HepG2 (cell line): ENCODE data around the gene COG5. TPM values are rescaled to one million over a fixed set of nuclear protein-coding genes. Genes with fewer than 3 reads are reported as not detected.

Source experiments
- ATAC-seq: fragments of 200-7000 bp; cut with Tn5 transposase; 3 replicates; pipeline ENCODE4 v1.9.1; 2020; ENCODE audit warnings: mild to moderate bottlenecking, moderate library complexity
- BruUV-seq: library from RNA; stranded (reverse); fragments of 400-500 nt; replicated peaks from 2 replicates; lab custom pipeline; 2021; lab: Mats Ljungman, UMichigan
- CTCF ChIA-PET: fragments of 300-600 bp; formaldehyde crosslinking; extraction: SDS; loops from one replicate; lab custom pipeline; 2021; ENCODE audit warnings: low total read pairs, inconsistent platforms, low intra/inter-chr PET ratio; lab: Yijun Ruan, JAX
- POLR2A ChIA-PET: fragments of 350-600 bp; sonication (Branson Sonifier 250); formaldehyde crosslinking; loops from one replicate; lab custom pipeline; 2020; ENCODE audit warnings: antibody characterized with exemption, inconsistent platforms; lab: Yijun Ruan, JAX
- DNase-seq: peaks from one replicate; pipeline ENCODE4 v3.0.0-alpha.2; 2015; ENCODE audit warnings: low spot score
- FAIRE-seq: peaks from 3 replicates; lab custom pipeline; 2011; peaks lifted over from hg19 to GRCh38; lab: Jason Lieb, UNC
- H2AFZ ChIP-seq: one replicate; pipeline ENCODE4 v1.6.1; 2011; ENCODE audit warnings: low read length, inconsistent platforms
- H3K27ac ChIP-seq: fragments of 300-600 bp; 3 replicates; pipeline ENCODE4 v1.8.0; 2011; ENCODE audit warnings: mixed run types, mild to moderate bottlenecking, mixed read lengths, low read length, inconsistent platforms; ENCODE audit not compliant: insufficient read depth; ENCODE audit errors: extremely low read length
- H3K27me3 ChIP-seq, 2 experiments: fragments of 200-600 bp in 1 of 2; 2 replicates in 1 of 2; 3 replicates in 1 of 2; pipeline versions ENCODE4 v1.6.0 to v1.8.0; 2011; ENCODE audit warnings: low read length in 2 of 2, mild to moderate bottlenecking in 2 of 2, moderate library complexity in 2 of 2, inconsistent platforms in 1 of 2; ENCODE audit not compliant: insufficient read depth in 2 of 2, control insufficient read depth in 1 of 2
- H3K36me3 ChIP-seq, 2 experiments: fragments of 200-600 bp in 1 of 2; replicated peaks in 1 of 2; 2 replicates in 1 of 2; 3 replicates in 1 of 2; pipeline versions ENCODE4 v1.5.1 to v1.8.0; 2011; ENCODE audit warnings: low read length in 2 of 2, inconsistent platforms in 1 of 2; ENCODE audit not compliant: insufficient read depth in 2 of 2, control insufficient read depth in 1 of 2
- H3K4me1 ChIP-seq: 2 replicates; pipeline ENCODE4 v1.5.1; 2012; ENCODE audit warnings: low read length, inconsistent platforms; ENCODE audit not compliant: insufficient read depth
- H3K4me2 ChIP-seq: 2 replicates; pipeline ENCODE4 v1.6.0; 2011; ENCODE audit warnings: low read depth, low read length, inconsistent platforms
- H3K4me3 ChIP-seq, 3 experiments: fragments of 200-600 bp in 1 of 3; sonication (generic), shearing (Covaris generic) in 1 of 3; replicated peaks in 1 of 3; 2 replicates each; pipeline ENCODE4 v1.5.1; 2011 to 2016; ENCODE audit warnings: low read length in 3 of 3, inconsistent platforms in 2 of 3, low read depth in 2 of 3, mild to moderate bottlenecking in 2 of 3, control low read depth in 1 of 3, mixed read lengths in 1 of 3; ENCODE audit not compliant: insufficient read depth in 1 of 3
- H3K79me2 ChIP-seq: one replicate; pipeline ENCODE4 v1.6.1; 2011; ENCODE audit warnings: low read length, inconsistent platforms; ENCODE audit not compliant: insufficient read depth
- H3K9ac ChIP-seq: 2 replicates; pipeline ENCODE4 v1.6.0; 2011; ENCODE audit warnings: mild to moderate bottlenecking, low read depth, low read length, inconsistent platforms; ENCODE audit not compliant: insufficient read depth
- H3K9me3 ChIP-seq: 2 replicates; pipeline ENCODE4 v1.5.1; 2012; ENCODE audit warnings: mild to moderate bottlenecking, low read length
- H4K20me1 ChIP-seq: 2 replicates; pipeline ENCODE4 v1.6.0; 2011; ENCODE audit warnings: inconsistent platforms, mild to moderate bottlenecking, low read length, moderate library complexity; ENCODE audit not compliant: insufficient read depth
- CENPX ChIP-seq: sonication (generic); formaldehyde crosslinking; IDR thresholded peaks from 2 replicates; pipeline ENCODE4 v1.9.0; 2021; ENCODE audit warnings: mild to moderate bottlenecking, missing genetic modification reagents, moderate library complexity
- MTA1 ChIP-seq: sonication (generic); formaldehyde crosslinking; IDR thresholded peaks from 2 replicates; pipeline ENCODE4 v1.4.0; 2020; ENCODE audit warnings: missing genetic modification reagents, mild to moderate bottlenecking, borderline replicate concordance
- NFRKB ChIP-seq: fragments of 450-650 bp; IDR thresholded peaks from 2 replicates; pipeline ENCODE4 v1.6.1; 2017
- POLR2AphosphoS5 ChIP-seq: IDR thresholded peaks from 2 replicates; pipeline ENCODE4 v1.6.1; 2012; ENCODE audit warnings: low read depth, low read length
- ZMYM4 ChIP-seq: sonication (generic); formaldehyde crosslinking; IDR thresholded peaks from 2 replicates; pipeline ENCODE4 v1.8.1; 2023; ENCODE audit warnings: mild to moderate bottlenecking, missing genetic modification reagents
- ZNF10 ChIP-seq: sonication (generic); formaldehyde crosslinking; IDR thresholded peaks from 2 replicates; pipeline ENCODE4 v1.4.0; 2020; ENCODE audit warnings: mild to moderate bottlenecking, low read depth, missing genetic modification reagents, borderline replicate concordance
- ZNF121 ChIP-seq: sonication (generic); formaldehyde crosslinking; IDR thresholded peaks from 2 replicates; pipeline ENCODE4 v1.5.0; 2020; ENCODE audit warnings: mild to moderate bottlenecking, missing genetic modification reagents
- ZNF670 ChIP-seq: sonication (generic); formaldehyde crosslinking; IDR thresholded peaks from 2 replicates; pipeline ENCODE4 v1.8.0; 2022; ENCODE audit warnings: mild to moderate bottlenecking, missing genetic modification reagents, borderline replicate concordance
- WGBS: methylation state at CpG from one replicate; pipeline ENCODE4 v1.1.6; 2017; ENCODE audit warnings: low lambda C conversion rate; 5-methylcytosine and 5-hydroxymethylcytosine counted together
- in situ Hi-C: cut with HindIII; loops from 2 replicates; pipeline ENCODE4 v1.10.0; 2017; ENCODE audit warnings: low pct_unique_long_range_greater_than_20kb; ENCODE audit not compliant: extremely low pct_ligation_motif_present
- intact Hi-C: fragments of 100-400 bp; cut with micrococcal nuclease; formaldehyde crosslinking; loops from one replicate; pipeline ENCODE4 v1.10.0; 2022; ENCODE audit not compliant: unreplicated experiment
- polyA plus RNA-seq, 8 experiments: library from polyadenylated mRNA; depleted of rRNA in 3 of 8; stranded (reverse) in 7 of 8; unstranded in 1 of 8; fragments of >200 nt; fragmentation: Illumina TruSeq in 4 of 8; extraction: Trizol in 4 of 8; gene quantifications; 2 replicates each; pipeline versions ENCODE4 v1.2.1 to v1.2.3, GENCODE V29; 2011 to 2016; ENCODE audit warnings: low read depth in 4 of 8, missing spikeins in 1 of 8, mixed read lengths in 1 of 8; ENCODE audit not compliant: insufficient read depth in 1 of 8
- total RNA-seq, 5 experiments: library from RNA; depleted of rRNA; stranded (reverse); fragments of >200 nt; fragmentation: Illumina TruSeq; extraction: Trizol; gene quantifications; 2 replicates each; pipeline ENCODE4 v1.2.3, GENCODE V29; 2016; ENCODE audit warnings: low read depth in 1 of 5
- TF ChIP-seq, protein P1 (sequence below): sonication (generic); formaldehyde crosslinking; IDR thresholded peaks from 2 replicates; pipeline ENCODE4 v1.8.1; 2023; ENCODE audit warnings: mild to moderate bottlenecking, missing genetic modification reagents
- TF ChIP-seq, protein P2 (sequence below): sonication (generic); formaldehyde crosslinking; IDR thresholded peaks from 2 replicates; pipeline ENCODE4 v1.9.0; 2021; ENCODE audit warnings: missing genetic modification reagents, borderline replicate concordance
- TF ChIP-seq, protein P3 (sequence below): sonication (generic); formaldehyde crosslinking; conservative IDR thresholded peaks from 2 replicates; pipeline ENCODE4 v1.8.0; 2022; ENCODE audit warnings: missing genetic modification reagents

The COG5 gene
- total and polyA plus RNA-seq, 2 of the 13 experiments (the other 11 are each of a cell fraction or from before 2014, with no cell fraction given): 20.4 to 31.3 TPM

DNA sequence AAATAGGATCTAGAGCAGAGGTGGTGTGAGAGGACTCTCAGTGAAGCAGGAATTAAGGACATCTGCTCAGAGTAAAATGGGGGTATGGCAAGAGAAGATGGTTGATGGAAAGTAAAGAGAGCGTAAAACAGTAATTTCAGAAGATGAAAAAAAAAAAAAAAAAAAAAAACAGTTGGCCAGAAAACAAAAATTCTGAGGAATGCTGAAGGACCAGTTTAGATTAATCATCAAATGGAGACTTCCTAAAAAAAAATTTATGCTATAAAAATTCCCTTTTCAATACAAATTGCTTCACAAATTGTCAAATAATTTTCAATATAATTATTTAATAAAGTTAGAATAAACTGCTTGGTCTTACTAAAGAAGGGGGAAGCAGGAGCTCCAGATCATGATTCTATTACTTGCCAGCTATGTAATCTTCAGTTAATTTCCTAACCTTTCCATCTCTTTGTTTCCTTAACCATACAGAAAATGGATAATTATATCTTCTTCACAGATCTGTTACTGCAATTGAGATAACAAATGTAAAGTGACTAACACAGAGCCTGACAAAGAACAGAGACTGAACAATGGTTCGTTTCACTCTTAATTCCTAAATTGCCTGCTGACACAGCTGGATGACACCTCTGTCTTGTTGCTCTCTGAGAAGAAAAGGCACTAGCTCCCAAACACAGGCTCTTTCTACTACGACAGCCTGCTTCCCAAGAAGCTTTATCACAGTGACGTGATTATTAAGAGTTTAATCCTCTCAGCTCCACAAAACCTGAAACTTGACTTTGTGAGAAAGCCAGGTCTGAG is 158.8 kb downstream of the COG5 start (continued):
- TF ChIP-seq, protein P1, sequence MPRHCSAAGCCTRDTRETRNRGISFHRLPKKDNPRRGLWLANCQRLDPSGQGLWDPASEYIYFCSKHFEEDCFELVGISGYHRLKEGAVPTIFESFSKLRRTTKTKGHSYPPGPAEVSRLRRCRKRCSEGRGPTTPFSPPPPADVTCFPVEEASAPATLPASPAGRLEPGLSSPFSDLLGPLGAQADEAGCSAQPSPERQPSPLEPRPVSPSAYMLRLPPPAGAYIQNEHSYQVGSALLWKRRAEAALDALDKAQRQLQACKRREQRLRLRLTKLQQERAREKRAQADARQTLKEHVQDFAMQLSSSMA (CRISPR knock-in tag): no peak
- TF ChIP-seq ZNF670 (CRISPR knock-in tag) (no peak), MTA1 (CRISPR knock-in tag) (no peak)
- TF ChIP-seq, all 625 proteins: peak for 0

DNA sequence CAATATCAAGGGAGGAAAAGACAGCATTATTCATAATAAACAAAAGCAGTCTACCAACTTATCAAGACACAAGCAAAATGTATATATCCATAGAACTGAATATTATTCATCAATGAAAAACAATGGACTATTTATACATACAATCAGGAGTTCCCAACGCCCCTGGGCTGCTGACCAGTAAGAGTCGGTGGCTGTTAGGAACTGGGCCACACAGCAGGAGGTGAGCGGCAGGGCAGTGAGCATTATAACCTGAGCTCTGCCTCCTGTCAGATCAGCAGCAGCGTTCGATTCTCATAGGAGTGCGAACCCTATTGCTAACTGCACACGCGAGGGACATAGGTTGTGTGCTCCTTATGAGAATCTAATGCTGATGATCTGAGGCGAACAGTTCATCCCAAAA is 165.6 kb downstream of the COG5 start:
- no peaks in the 10 kb centered on the region for H3K36me3 ChIP-seq
- no peaks in the 10 kb centered on the region for H3K27me3 ChIP-seq
- BruUV-seq: no TSS peak
- 100% methylated on average over 9 of the region's 9 CpGs for WGBS
- H3K9ac ChIP-seq: no peak overlapping the region
- H4K20me1 ChIP-seq: no peaks in the 10 kb centered on the region
- in situ Hi-C loops: no loop called here
- no peak for TF ChIP-seq NFRKB
- no peak for TF ChIP-seq ZNF121 (CRISPR knock-in tag)
- CTCF ChIA-PET: no interaction called here
- H3K27ac ChIP-seq: no peak overlapping the region
- ATAC-seq (no peak), DNase-seq (no peak), FAIRE-seq (no peak)
- no peak overlapping the region for H3K4me2 ChIP-seq
- no peaks in the 10 kb centered on the region for H3K9me3 ChIP-seq
- intact Hi-C loops: no loop called here
- H3K4me1 ChIP-seq: no peaks in the 10 kb centered on the region
- POLR2A ChIA-PET: no interaction called here
- no peak overlapping the region for H3K4me3 ChIP-seq
- H2AFZ ChIP-seq: no peak overlapping the region
- no peaks in the 10 kb centered on the region for H3K79me2 ChIP-seq

DNA sequence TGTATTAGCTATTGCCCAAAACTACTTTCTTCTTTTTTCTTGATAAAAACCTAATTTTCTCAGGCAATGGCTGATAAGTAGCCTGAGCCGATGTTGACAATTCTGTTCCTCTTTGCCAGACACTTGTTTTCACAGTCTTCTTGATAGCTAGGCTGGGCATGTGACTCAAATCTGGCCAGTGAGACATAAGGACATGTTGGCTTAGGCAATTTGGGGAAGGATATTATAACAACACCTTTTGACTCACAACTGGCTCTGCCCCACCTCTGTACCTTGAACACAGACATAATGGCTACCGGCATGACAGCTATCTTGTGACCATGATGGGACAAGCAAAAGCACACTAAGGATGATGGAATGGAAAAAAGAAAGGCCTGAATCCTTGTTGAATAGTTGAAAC is 166.7 kb downstream of the COG5 start:
- FAIRE-seq: no peak
- BruUV-seq: no TSS peak
- WGBS: 95% methylated on average over 2 of the region's 2 CpGs
- no peaks in the 10 kb centered on the region; the same call in 1 of the 2 replicates for H3K4me1 ChIP-seq
- in situ Hi-C loops (no loop called here), intact Hi-C loops (no loop called here)
- ChIA-PET POLR2A (no interaction called here), CTCF (no interaction called here)
- no peaks in the 10 kb centered on the region for H4K20me1 ChIP-seq
- H3K9ac ChIP-seq: no peak overlapping the region
- no peak overlapping the region for H2AFZ ChIP-seq
- no peaks in the 10 kb centered on the region for H3K36me3 ChIP-seq
- no peak overlapping the region for H3K4me2 ChIP-seq
- H3K4me3 ChIP-seq: no peak overlapping the region
- H3K79me2 ChIP-seq: no peaks in the 10 kb centered on the region
- no peak for ATAC-seq
- H3K27ac ChIP-seq: no peak overlapping the region
- no peaks in the 10 kb centered on the region for H3K9me3 ChIP-seq
- H3K27me3 ChIP-seq: no peaks in the 10 kb centered on the region
- no peak for DNase-seq
- TF ChIP-seq, protein P2, sequence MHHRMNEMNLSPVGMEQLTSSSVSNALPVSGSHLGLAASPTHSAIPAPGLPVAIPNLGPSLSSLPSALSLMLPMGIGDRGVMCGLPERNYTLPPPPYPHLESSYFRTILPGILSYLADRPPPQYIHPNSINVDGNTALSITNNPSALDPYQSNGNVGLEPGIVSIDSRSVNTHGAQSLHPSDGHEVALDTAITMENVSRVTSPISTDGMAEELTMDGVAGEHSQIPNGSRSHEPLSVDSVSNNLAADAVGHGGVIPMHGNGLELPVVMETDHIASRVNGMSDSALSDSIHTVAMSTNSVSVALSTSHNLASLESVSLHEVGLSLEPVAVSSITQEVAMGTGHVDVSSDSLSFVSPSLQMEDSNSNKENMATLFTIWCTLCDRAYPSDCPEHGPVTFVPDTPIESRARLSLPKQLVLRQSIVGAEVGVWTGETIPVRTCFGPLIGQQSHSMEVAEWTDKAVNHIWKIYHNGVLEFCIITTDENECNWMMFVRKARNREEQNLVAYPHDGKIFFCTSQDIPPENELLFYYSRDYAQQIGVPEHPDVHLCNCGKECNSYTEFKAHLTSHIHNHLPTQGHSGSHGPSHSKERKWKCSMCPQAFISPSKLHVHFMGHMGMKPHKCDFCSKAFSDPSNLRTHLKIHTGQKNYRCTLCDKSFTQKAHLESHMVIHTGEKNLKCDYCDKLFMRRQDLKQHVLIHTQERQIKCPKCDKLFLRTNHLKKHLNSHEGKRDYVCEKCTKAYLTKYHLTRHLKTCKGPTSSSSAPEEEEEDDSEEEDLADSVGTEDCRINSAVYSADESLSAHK (CRISPR knock-in tag): no peak
- no peak for TF ChIP-seq CENPX (CRISPR knock-in tag)
- TF ChIP-seq, protein P3, sequence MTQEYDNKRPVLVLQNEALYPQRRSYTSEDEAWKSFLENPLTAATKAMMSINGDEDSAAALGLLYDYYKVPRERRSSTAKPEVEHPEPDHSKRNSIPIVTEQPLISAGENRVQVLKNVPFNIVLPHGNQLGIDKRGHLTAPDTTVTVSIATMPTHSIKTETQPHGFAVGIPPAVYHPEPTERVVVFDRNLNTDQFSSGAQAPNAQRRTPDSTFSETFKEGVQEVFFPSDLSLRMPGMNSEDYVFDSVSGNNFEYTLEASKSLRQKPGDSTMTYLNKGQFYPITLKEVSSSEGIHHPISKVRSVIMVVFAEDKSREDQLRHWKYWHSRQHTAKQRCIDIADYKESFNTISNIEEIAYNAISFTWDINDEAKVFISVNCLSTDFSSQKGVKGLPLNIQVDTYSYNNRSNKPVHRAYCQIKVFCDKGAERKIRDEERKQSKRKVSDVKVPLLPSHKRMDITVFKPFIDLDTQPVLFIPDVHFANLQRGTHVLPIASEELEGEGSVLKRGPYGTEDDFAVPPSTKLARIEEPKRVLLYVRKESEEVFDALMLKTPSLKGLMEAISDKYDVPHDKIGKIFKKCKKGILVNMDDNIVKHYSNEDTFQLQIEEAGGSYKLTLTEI (CRISPR knock-in tag): no peak
- TF ChIP-seq ZNF10: no peak
- TF ChIP-seq ZMYM4 (CRISPR knock-in tag): no peak
- TF ChIP-seq POLR2AphosphoS5: no peak
